DMS114 treated with DMSO at 0.1 percent for 48 hours (cell line): ENCODE results near the gene KCNC1.

Source experiments
- DNase-seq: peaks from one replicate; lab custom pipeline; 2025; ENCODE audit not compliant: unreplicated experiment; lab: John Stamatoyannopoulos, UW

KCNC1 gene

DNA sequence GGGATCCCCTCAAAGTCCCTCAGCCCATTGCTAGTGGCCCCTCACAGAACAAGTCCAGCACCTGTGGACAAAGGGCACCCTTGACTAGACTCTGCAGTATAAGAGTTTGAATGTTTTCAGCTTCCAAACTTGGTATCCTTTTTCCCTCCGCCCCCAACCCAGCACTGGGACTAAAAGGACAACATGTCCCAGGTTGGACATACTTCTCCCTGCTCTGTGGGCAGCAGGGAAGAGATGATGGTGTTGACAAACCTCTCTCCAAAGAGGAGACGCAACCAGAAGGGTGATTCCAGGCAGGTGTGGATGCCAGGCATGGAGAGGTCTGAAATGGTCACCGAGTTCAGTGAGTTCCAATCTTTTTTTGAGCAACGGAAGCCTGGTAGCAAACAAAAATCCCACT, 19.7 kb upstream of the KCNC1 start:
- no peak for DNase-seq

DNA sequence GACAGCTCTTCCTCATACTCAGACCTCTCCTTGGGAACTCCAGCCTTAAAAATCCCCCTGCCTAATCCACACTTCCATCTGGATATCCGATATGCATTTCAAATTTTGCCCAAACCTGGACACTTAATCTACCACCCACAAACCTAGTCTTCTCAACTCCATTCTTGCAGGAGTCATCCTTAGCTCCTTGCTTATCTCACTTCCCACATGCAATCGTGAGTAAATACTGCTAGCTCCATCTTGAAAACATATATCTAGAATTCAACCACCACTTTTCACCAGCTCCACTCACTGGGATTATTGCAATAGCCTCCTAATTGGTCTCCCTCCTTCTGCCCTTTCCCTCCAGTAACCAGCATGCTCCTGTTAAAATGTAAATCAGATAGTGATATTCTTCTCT, 17.8 kb upstream of the KCNC1 start:
- DNase-seq = no peak

GRCh38 chr11:17718015-17718414, 16.6 kb upstream of the KCNC1 start:
- no peak for DNase-seq

DNA sequence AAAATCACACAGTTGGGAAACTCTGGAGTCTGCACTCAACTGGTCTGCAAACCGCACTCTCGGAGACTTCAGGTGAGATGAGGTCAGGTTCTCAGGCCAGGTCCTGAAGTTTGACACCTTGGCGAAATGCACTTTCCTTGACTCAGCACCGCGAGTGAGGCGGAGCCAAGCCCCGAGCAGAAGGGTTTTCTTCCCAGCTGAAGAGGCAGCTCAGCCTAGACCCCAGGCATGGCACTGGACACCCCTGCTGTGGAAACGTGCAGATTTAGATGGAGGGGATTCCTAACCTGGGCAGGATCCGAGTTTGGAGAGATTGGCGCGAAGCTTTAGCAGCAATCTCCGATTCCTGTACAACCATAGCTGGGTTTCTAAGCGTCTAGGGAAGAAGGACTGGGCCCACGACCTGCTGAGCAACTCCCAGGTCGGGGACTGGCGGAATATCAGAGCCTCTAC, 16.0 kb upstream of the KCNC1 start:
- DNase-seq = no peak

DNA sequence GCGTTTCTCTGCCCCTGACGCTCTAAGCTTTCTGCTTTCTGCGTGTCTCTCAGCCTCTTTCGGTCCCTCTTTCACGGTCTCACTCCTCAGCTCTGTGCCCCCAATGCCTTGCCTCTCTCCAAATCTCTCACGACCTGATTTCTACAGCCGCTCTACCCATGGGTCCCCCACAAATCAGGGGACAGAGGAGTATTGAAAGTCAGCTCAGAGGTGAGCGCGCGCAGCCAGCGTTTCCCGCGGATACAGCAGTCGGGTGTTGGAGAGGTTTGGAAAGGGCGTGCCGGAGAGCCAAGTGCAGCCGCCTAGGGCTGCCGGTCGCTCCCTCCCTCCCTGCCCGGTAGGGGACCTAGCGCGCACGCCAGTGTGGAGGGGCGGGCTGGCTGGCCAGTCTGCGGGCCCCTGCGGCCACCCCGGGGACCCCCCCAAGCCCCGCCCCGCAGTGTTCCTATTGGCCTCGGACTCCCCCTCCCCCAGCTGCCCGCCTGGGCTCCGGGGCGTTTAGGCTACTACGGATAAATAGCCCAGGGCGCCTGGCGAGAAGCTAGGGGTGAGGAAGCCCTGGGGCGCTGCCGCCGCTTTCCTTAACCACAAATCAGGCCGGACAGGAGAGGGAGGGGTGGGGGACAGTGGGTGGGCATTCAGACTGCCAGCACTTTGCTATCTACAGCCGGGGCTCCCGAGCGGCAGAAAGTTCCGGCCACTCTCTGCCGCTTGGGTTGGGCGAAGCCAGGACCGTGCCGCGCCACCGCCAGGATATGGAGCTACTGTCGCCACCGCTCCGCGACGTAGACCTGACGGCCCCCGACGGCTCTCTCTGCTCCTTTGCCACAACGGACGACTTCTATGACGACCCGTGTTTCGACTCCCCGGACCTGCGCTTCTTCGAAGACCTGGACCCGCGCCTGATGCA, 15.3 kb upstream of the KCNC1 start, which contains the start of gene MYOD1:
Gene MYOD1, plus strand, starts transcription at position 544 of the 910 bp plus-strand sequence. Its CDS starts 212 bp downstream, at position 756.
- no peak for DNase-seq

GRCh38 chr11:17719938-17720795, 14.4 kb upstream of the KCNC1 start:
- no peak for DNase-seq

DNA sequence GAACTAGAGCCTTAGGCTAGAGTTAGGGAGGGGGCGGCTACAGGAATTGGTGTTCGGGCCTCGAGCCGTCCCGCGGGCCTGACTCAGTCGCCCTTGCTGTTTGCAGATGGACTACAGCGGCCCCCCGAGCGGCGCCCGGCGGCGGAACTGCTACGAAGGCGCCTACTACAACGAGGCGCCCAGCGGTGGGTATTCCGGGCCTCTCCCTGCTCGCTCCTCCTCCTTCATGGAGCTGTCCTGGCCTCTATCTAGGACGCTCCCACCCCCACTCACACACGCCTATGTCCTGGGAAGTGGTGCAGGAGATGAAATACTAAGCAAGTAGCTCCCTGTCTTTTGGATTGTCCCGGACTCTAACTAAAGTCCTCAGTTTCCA, 13.8 kb upstream of the KCNC1 start:
- DNase-seq = peak; percentile 14

DNA sequence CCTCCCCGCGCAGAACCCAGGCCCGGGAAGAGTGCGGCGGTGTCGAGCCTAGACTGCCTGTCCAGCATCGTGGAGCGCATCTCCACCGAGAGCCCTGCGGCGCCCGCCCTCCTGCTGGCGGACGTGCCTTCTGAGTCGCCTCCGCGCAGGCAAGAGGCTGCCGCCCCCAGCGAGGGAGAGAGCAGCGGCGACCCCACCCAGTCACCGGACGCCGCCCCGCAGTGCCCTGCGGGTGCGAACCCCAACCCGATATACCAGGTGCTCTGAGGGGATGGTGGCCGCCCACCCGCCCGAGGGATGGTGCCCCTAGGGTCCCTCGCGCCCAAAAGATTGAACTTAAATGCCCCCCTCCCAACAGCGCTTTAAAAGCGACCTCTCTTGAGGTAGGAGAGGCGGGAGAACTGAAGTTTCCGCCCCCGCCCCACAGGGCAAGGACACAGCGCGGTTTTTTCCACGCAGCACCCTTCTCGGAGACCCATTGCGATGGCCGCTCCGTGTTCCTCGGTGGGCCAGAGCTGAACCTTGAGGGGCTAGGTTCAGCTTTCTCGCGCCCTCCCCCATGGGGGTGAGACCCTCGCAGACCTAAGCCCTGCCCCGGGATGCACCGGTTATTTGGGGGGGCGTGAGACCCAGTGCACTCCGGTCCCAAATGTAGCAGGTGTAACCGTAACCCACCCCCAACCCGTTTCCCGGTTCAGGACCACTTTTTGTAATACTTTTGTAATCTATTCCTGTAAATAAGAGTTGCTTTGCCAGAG, 13.2 kb upstream of the KCNC1 start:
- no peak for DNase-seq

- DNase-seq = peak; percentile 11
Measured at GRCh38 chr11:17722000-17722643, 12.5 kb upstream of the KCNC1 start.

- DNase-seq = no peak
Measured at GRCh38 chr11:17724020-17724908, 10.3 kb upstream of the KCNC1 start.

DNA sequence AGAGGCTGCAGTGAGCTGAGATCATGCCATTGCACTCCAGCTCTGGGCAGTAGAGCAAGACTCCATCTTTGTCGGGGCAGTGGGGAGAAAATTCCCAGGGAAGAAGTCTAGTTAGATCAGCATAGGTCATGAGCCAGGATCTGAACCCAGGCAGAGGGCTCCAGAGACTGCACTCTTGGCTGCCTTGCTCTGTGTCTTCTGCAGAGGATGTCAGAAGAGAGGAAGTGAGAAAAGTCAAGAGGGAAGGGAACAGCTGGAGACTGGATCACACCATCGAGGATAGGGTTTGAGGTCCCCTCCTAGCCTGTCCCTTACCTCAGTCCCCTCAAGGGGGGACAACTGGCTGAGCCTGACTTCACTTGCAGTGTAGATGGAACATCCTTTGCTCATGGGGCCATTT, 9.4 kb upstream of the KCNC1 start:
- DNase-seq = no peak

GRCh38 chr11:17730137-17730536, 4.4 kb upstream of the KCNC1 start:
- no peak for DNase-seq

GRCh38 chr11:17730608-17731462, 3.7 kb upstream of the KCNC1 start:
- DNase-seq = peak; percentile 51

DNA sequence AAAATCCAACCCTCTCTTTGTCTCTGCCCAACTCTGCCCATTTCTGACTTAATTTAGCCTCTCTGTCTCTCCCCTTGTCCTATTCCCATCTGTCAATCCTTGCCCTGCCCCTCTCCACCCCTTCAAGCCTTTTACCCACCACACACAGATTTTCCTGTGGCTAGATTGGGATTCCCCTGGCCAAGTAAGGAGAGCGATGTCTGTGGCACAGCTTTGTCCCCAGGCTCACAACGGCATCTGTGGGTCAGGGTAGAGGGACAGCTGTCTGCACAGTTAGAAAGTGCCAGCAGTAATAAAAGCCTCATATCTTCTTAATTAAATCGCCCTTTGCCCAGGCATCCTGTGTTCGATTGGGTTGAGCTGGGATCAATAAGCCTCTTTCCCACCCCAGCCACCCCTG, 1.3 kb upstream of the KCNC1 start:
- no peak for DNase-seq

- DNase-seq = peak; percentile 2
Measured at GRCh38 chr11:17734986-17735817, 621 bp downstream of the KCNC1 start.

GRCh38 chr11:17735818-17736578, 1.4 kb downstream of the KCNC1 start:
- no peak for DNase-seq

DNA sequence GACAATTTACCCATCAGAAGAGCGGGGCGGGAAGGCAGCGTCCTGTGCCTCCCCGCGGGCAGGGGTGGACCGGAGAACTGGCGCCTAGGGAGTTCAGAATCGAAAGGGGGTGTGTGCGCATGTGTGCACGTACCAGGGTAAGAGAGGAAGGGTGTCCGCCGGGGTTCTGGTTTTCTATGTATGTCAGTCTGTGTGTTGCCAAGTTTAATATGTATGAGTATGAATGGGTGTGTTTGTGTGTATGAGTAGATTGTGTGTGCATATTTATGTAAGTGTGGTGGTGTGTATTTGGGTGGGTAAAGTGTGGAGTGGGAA, 2.0 kb downstream of the KCNC1 start:
- no peak for DNase-seq
